Heart right ventricle (tissue), 16 donors: Measurements from ENCODE around the gene TP53TG5. TPM values are rescaled to one million over a fixed set of nuclear protein-coding genes. Genes with fewer than 3 reads are reported as not detected.

Experiments
- ATAC-seq, 8 donors: fragments of 200-7000 bp; cut with Tn5 transposase; one replicate each; pipeline ENCODE4 v1.9.1; 2020; ENCODE audit warnings: mild to moderate bottlenecking in 8 of 8, moderate library complexity in 8 of 8, moderate number of reproducible peaks in 1 of 8
- DNase-seq, 2 donors: peaks; one replicate each; pipeline ENCODE4 v3.0.0-alpha.2; 2020
- H3K27ac ChIP-seq, 10 donors: fragments of 200-600 bp; sonication (generic) in 2 of 10; one replicate each; pipeline versions ENCODE4 v1.5.0 to v1.8.0; 2020 to 2022; ENCODE audit warnings: mild to moderate bottlenecking in 3 of 10
- H3K27me3 ChIP-seq, 7 donors: fragments of 200-600 bp; one replicate each; pipeline ENCODE4 v1.8.0; 2021 to 2022; ENCODE audit warnings: mild to moderate bottlenecking in 2 of 7
- H3K36me3 ChIP-seq, 9 donors: fragments of 200-600 bp; sonication (generic) in 1 of 9; one replicate each; pipeline versions ENCODE4 v1.5.0 to v1.8.0; 2020 to 2022; ENCODE audit warnings: mild to moderate bottlenecking in 2 of 9
- H3K4me1 ChIP-seq, 9 donors: fragments of 200-600 bp; sonication (generic) in 1 of 9; one replicate each; pipeline versions ENCODE4 v1.5.0 to v1.8.0; 2020 to 2022; ENCODE audit warnings: mild to moderate bottlenecking in 4 of 9
- H3K4me3 ChIP-seq, 10 donors: fragments of 200-600 bp; sonication (generic) in 2 of 10; one replicate each; pipeline versions ENCODE4 v1.5.0 to v1.8.0; 2020 to 2022; ENCODE audit warnings: mild to moderate bottlenecking in 7 of 10, moderate library complexity in 2 of 10
- H3K9me3 ChIP-seq, 11 donors: fragments of 200-600 bp in 10 of 11; sonication (generic) in 2 of 11; one replicate each; pipeline versions ENCODE4 v1.5.0 to v1.8.0; 2013 to 2022; ENCODE audit warnings: mild to moderate bottlenecking in 2 of 11, control low read depth in 1 of 11, moderate library complexity in 1 of 11
- WGBS, 2 donors: extraction: QIAGEN DNeasy Blood & Tissue Kit; methylation state at CpG; one replicate each; pipeline ENCODE4 v1.1.7; 2013; ENCODE audit warnings: inconsistent platforms in 1 of 2; 5-methylcytosine and 5-hydroxymethylcytosine counted together
- intact Hi-C, 10 donors: fragments of 100-400 bp; cut with DNase I; formaldehyde crosslinking; loops; one replicate each; pipeline versions ENCODE4 v1.11.1 to v1.14.2; 2022
- polyA plus RNA-seq, 2 donors: library from polyadenylated mRNA; stranded (reverse); fragments of 200-250 nt; gene quantifications; one replicate each; pipeline ENCODE4 v1.2.3, GENCODE V29; 2013
- total RNA-seq, 10 donors: library from RNA; stranded (reverse); fragmentation: NEBNext Ultra II Directional in 3 of 10; extraction: Animal tissue kit (Norgen Biotek cat#: 25700) in 3 of 10; gene quantifications; one replicate each; pipeline versions ENCODE4 v1.2.1 to v1.2.4, GENCODE V29; 2021 to 2023
- TF ChIP-seq, protein P1 (sequence below), 9 donors: fragments of 200-600 bp; sonication (generic) in 2 of 9; IDR thresholded peaks; one replicate each; pipeline versions ENCODE4 v1.5.0 to v1.8.0; 2021 to 2022; ENCODE audit warnings: antibody characterized with exemption in 9 of 9, mild to moderate bottlenecking in 5 of 9, moderate library complexity in 1 of 9
- donor health status: Arrhythmogenic right ventricular cardiomyopathy.
- donor health status: ischemic (EF 13 %, LVEDD 7.1; RV severe dilation, severe dysfunction).
- donor health status: healthy with polysubstance abuse.
- donor health status: DM: no; HTN: yes; CAD: no.
- donor health status: DM: no; HTN: no; CAD: no.
- donor health status: ischemic (EF 25% LVEDD 6.9; RV normal size, moderate dysfunction).
- donor health status: ischemic (EF 25% LVEDD 5.7; RV mildly dilated, moderate dysfunction).
- donor health status: healthy.
- donor health status: DM: yes; HTN: yes; CAD: no.
- donor health status: Ischemic cardiomyopathy.
- donor health status: ischemic (EF 35%, LVEDD 5.7; RV mildly dilated, moderate dysfunction).
- donor health status: nonischemic (EF 11% LVEDD 7.7; RV severe dilation, severe dysfunction).
- donor health status: DM: yes; HTN: yes; CAD: no.
- donor health status: PGD.
- donor health status: ischemic (EF 29% LVEDD 5.4; RV normal size, mild dysfunction).
- donor health status: nonischemic (EF 23%, LVEDD 6.1; RV moderate dilation, normal function).

Gene TP53TG5
- total and polyA plus RNA-seq, 12 donors = 0.43 to 2.4 (median 1.2) TPM

DNA sequence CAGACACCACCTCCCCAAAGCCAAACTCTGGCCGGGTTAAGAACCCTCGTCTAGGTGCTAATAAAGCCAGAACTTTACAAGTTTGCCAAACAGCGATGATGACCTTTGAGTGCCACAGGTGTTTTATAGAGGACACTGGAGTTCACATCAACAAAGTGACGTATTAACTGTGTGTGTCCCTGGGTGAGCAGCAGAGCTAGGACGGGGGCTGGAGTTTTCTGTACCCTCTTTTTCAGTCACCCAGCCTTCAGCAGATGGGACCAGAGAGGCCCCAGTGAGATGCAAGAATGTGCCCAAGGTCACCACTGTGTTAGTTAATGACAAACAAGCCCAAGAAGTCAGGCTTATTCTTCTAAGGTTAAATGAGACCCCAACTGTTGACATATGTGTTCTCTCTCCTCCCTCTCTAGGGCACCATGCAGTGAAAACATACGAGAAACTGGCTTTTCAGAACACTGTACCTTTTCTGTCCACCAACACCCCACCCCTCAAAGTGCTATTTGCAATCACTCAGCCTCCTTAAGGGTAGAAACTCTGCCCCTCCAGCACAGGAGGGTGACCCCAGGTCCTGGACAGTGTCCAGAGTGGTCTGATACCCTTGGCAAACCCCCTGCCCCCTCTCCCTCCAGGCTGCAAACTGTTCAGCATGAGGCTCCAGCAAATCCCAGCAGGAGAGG, 35.1 kb downstream of the TP53TG5 start:
- Histone ChIP-seq H3K9me3 (no peaks in the 10 kb centered on the region), H3K27me3 (no peaks in the 10 kb centered on the region), H3K27ac (peak overlapping the region; percentile 83 to 97 (median 94)), H3K36me3 (peaks cover 0 to 6% (median 0%) of the 10 kb centered on the region in 9 donors), H3K4me3 (peak overlapping the region in 1 of 10 donors; percentile 18), H3K4me1 (peaks cover 11 to 93% (median 86%) of the 10 kb centered on the region in 9 donors)
- WGBS, 2 donors = 52 to 60% methylated on average over 6 of the region's 6 CpGs
- TF ChIP-seq, protein P1, sequence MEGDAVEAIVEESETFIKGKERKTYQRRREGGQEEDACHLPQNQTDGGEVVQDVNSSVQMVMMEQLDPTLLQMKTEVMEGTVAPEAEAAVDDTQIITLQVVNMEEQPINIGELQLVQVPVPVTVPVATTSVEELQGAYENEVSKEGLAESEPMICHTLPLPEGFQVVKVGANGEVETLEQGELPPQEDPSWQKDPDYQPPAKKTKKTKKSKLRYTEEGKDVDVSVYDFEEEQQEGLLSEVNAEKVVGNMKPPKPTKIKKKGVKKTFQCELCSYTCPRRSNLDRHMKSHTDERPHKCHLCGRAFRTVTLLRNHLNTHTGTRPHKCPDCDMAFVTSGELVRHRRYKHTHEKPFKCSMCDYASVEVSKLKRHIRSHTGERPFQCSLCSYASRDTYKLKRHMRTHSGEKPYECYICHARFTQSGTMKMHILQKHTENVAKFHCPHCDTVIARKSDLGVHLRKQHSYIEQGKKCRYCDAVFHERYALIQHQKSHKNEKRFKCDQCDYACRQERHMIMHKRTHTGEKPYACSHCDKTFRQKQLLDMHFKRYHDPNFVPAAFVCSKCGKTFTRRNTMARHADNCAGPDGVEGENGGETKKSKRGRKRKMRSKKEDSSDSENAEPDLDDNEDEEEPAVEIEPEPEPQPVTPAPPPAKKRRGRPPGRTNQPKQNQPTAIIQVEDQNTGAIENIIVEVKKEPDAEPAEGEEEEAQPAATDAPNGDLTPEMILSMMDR (IDR thresholded peaks at IDR 0.05) = no peak
- DNase-seq = no peak
- no peak for ATAC-seq
- intact Hi-C loops = loop anchor here in 4 of 10 donors (1.0 to 2.0 kb wide), 2 partner anchors 15 to 16 kb away; no protein-coding TSS in a partner anchor

DNA sequence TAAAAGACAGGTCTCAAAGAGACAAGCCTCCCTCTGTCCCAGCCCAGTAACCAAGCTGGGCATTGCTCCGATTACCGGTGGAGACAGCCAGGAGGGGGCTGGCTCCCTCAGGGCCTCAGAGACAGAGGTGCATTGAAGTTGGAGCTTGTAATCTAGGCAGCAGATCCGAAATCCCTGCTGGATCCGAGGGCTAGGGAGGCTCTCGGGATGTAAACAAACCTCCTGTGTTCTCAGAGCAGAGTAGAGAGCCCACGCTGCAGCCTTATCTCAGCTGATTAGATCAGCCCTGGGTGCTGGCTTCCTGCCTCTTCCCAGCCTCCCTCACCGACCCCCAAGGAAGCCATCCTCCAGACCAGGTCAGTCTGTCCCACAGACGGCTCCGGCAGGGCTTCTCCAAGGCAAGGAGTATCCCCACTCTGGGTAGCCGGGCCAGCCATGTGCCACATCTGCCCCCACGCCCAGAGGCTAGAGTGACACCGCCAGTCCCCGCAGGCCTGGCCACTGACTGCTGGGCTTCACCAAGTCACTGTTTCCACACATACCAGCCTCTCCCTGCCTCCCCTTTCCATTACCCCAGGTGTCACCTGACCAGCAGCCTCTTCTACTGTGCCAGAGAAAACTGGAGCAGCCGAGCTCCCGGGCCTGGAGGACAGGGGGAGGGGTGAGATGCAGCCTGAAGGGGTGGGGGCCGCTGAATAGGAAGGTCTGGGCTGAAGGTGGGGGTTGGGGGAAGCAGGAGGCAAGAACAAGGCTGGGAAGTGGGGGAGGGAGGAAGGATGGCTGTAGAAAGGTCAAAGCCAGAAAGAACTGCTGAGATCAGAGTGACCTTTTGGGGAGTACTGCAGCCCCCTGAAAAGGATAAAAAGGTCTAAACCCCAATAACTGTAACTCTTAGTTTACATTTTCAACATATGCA, 35.9 kb downstream of the TP53TG5 start:
- Histone ChIP-seq H3K27ac (peak overlapping the region; percentile 83 to 97 (median 94)), H3K4me3 (peak overlapping the region in 6 of 10 donors; percentile 9 to 33 (median 27)), H3K27me3 (no peaks in the 10 kb centered on the region), H3K36me3 (peaks cover 0 to 6% (median 0%) of the 10 kb centered on the region in 9 donors), H3K9me3 (no peaks in the 10 kb centered on the region), H3K4me1 (peaks cover 11 to 100% (median 88%) of the 10 kb centered on the region in 9 donors)
- intact Hi-C loops = loop anchor here in 4 of 10 donors (1.0 to 2.0 kb wide), 2 partner anchors 16 to 17 kb away; no protein-coding TSS in a partner anchor
- TF ChIP-seq, protein P1 (IDR thresholded peaks at IDR 0.05) = no peak
- DNase-seq (peak; percentile 63 to 79), ATAC-seq (peak; percentile 69 to 86 (median 78))
- 19 to 22% methylated on average over 16 of the region's 16 CpGs for WGBS, 2 donors

DNA sequence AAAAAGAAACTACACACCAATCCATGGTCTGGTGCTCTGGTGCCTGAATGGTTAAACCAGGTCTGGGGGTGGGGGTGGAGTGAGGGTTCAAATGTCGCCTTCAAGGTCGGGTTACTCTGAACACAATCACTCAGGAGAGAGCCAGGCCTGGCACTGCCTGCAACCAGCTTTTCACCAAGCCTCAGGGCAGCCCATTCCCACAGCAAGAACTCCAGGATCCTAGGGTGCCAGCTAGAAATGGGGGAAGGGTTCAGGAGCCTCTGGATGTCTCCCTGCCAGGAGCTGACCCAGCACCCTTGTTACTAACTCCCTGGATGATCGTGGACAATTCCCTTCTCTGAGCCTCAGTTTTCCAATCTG, 36.6 kb downstream of the TP53TG5 start:
- intact Hi-C loops = no loop called here
- TF ChIP-seq, protein P1 (IDR thresholded peaks at IDR 0.05) = no peak
- 36 to 40% methylated on average over 3 of the region's 3 CpGs for WGBS, 2 donors
- peak overlapping the region in 6 of 10 donors; percentile 9 to 33 (median 27) for H3K4me3 ChIP-seq
- no peaks in the 10 kb centered on the region for H3K9me3 ChIP-seq
- H3K4me1 ChIP-seq = peaks cover 15 to 100% (median 87%) of the 10 kb centered on the region in 9 donors
- ATAC-seq (no peak), DNase-seq (no peak)
- H3K27me3 ChIP-seq = no peaks in the 10 kb centered on the region
- peak overlapping the region; percentile 75 to 97 (median 94) for H3K27ac ChIP-seq
- peaks cover 0 to 6% (median 0%) of the 10 kb centered on the region in 9 donors for H3K36me3 ChIP-seq

DNA sequence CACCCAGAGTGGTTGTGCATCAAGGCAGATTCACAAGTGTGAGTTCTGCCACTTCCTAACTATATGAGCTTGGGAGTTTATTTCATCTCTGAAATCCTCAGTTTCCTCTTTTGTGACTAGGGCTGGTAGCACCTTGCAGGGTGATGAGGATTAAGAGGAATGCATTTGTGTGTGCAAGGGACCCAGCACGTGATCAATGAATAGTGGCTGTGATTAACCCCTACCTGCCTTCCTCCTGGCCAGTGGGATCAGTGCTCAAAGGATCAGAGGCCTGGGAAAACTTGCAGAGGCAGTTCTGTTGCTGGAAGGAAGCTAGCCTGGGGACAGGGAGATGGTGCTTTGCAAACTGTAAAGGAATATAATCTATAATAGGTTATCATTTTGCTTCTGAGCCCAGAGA, 37.2 kb downstream of the TP53TG5 start:
- intact Hi-C loops = no loop called here
- DNase-seq (no peak), ATAC-seq (no peak)
- H3K36me3 ChIP-seq = peaks cover 0 to 10% (median 0%) of the 10 kb centered on the region in 9 donors
- H3K27me3 ChIP-seq = no peaks in the 10 kb centered on the region
- TF ChIP-seq, protein P1 (IDR thresholded peaks at IDR 0.05) = no peak
- no peaks in the 10 kb centered on the region for H3K9me3 ChIP-seq
- 55 to 61% methylated on average over 1 of the region's 1 CpG for WGBS, 2 donors
- peak overlapping the region in 1 of 10 donors; percentile 30 for H3K4me3 ChIP-seq
- H3K4me1 ChIP-seq = peaks cover 15 to 100% (median 83%) of the 10 kb centered on the region in 9 donors
- peak overlapping the region; percentile 75 to 97 (median 94) for H3K27ac ChIP-seq
